ENCODE data around the gene HAAO. TPM values are rescaled to one million over a fixed set of nuclear protein-coding genes. Genes with fewer than 3 reads are reported as not detected.
"Not testable (repeated sequence)": the region's sequence is repeated elsewhere in the genome, so short reads cannot be mapped to it uniquely, and the experiment has no call there.

Gene HAAO
- total RNA-seq, 1 experiment from 2014 or later = not detected

GRCh38 chr2:42752314-42752713 lies 40.1 kb downstream of the HAAO start:
- DNase-seq (ENCODE audit: low spot score) = no peak

- no peak for DNase-seq (ENCODE audit: low spot score)
Observed at GRCh38 chr2:42748840-42749239, 43.5 kb downstream of the HAAO start.

DNA sequence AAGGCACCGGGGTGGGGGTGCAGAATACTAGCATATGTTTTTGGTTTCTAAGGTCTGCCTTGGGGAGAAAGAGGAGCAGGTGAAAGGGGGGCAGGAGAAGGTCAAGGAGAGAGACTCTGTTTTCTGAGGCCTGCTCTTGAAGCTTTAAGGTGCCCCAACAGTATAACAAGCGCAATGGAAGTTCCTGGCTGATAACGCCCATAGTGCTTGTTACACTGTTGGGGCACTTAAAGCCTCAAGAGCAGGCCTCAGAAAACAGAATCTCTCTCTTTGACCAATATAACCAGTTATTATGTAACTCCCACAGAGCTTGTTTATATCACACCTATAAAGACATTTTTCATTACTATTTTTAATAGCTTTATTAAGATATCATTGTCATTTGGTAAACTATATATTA lies 45.0 kb downstream of the HAAO start:
- no peak for DNase-seq (ENCODE audit: low spot score)

GRCh38 chr2:42744545-42745082 lies 47.8 kb downstream of the HAAO start:
- DNase-seq (ENCODE audit: low spot score) = no peak

DNA sequence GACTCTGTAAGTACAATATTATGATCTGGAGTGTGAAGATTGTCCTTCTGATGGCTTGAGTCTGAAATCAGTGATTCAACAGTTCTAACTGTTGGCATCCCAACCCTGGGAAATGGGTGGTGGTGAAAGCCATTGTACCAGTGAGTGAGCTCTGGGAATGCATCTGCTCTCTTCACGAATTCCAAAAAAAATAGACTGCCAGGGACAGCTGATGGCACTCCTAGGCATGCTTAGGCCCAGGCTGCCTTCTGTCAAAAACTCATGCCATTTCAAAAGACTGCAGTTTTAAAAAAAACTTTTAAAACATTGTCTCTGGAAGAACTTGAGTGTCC lies 48.8 kb downstream of the HAAO start:
- DNase-seq (ENCODE audit: low spot score) = no peak

DNA sequence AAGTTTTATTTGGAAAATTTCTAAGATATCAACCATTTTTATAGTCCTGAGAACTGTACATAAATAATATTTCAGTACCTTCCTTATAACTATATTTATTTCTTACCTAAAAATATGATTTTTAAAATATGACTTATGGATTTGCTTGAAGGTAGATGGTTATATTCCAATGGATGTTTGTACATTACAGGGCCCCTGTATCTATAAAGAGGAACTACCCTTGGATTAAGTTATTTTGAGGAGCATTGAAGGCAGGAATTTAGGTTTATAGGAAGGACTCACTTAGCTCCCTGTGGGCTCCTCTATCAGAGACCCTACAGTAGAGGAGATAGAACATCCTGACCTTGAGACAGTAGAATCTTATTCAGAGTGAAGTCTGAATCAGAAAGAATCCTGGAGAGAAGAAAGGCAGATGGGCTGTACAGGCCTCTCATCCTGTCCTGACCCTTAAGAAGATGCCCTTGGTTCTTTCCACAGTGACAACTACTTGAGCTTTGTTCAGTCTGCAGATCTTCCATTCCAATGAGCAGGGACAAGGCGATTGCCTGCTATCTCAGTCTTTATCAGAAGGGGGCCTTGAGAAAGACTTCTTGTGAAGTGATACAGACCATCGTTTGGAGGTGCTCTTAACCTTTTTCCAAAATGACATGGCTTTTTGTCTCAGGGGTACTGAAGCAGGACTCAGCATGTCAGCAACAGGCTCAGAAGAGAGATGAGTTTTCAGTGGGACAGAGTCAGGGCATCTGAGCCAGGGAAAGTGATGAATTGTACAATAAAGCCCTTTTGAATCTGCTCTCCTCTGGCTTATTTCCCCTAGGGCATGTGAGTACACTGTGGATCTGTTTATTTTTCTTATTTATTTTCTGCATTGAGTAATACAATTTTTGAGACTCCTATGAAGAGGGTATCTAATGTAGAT lies 49.4 kb downstream of the HAAO start:
- DNase-seq (ENCODE audit: low spot score) = no peak

DNA sequence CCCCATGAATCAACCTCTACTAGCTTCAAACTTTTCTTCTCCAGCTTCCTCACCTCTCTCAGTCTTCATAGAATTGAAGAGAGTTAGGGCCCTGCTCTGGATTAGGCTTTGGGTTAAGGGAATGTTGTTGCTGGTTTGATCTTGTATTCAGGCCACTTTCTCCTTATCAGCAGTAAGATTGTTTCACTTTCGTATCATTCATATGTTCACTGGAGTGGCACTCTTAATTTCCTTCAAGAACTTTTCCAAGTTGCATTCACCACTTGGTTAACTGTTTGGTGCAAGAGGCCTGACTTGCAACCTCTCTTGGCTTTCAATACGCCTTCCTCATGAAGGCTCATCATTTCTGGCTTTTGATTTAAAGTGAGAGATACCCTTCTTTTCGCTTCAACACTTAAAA lies 51.2 kb downstream of the HAAO start:
- no peak for DNase-seq (ENCODE audit: low spot score)

DNA sequence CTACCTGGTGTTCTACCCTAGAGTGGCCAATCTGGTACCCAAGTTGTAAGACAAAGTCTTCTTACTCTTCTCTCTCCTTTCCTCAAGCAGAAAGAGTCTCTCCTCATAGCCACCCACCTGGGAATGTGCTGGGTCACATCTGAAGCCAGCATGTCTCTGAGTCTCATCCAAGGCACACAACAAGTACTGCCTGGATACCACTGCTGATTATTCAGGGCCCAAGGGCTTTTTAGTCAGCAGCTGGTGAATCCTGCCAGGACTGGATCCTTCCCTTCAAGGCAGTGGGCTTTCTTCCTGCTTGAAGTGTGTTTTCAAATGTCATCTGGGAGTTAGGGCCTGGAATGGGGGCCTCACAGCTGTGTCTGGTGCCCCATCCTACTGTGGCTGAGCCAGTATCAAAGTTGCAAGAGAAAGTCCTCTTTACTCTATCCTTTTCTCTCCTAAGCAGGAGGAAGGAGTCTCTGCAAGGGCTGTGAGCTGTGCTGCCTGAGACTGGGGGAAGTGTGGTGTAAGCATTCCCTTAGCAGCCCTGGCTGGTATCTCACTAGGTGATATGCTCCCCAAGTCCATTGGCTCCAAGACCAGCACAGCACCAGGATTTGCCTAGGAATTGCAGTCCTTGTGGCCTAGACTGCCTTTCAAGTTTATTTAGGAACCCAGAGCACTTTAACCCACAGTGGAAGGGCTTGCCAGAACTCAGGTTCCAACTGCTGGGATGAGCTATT lies 55.6 kb downstream of the HAAO start:
- no peak for DNase-seq (ENCODE audit: low spot score)

GRCh38 chr2:42733852-42734251 lies 58.5 kb downstream of the HAAO start:
- DNase-seq (ENCODE audit: low spot score) = no peak

- not testable (repeated sequence) for DNase-seq (ENCODE audit: low spot score)
Observed at GRCh38 chr2:42731316-42731715, 61.1 kb downstream of the HAAO start.

- DNase-seq (ENCODE audit: low spot score) = no peak
Observed at GRCh38 chr2:42726680-42727079, 65.7 kb downstream of the HAAO start.

DNA sequence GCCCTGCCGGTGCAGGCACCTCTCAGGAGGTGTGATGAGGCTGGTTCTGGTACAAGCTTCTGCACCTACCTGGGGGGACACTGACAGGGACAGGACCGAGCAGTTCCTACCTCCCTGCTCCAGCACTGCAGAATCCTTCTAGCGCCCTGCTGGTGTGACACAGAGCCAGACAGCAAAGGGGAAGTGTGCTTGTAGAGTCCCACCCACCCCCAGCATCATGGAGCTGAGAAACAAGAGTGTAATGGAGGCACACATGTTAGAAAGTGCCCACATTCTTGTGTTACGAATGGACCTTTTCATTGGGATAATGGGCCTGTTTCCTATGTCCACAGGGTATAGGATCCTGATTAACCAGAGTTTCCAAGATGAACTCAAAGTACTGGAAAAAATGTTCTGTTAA lies 66.7 kb downstream of the HAAO start:
- DNase-seq (ENCODE audit: low spot score) = no peak

DNA sequence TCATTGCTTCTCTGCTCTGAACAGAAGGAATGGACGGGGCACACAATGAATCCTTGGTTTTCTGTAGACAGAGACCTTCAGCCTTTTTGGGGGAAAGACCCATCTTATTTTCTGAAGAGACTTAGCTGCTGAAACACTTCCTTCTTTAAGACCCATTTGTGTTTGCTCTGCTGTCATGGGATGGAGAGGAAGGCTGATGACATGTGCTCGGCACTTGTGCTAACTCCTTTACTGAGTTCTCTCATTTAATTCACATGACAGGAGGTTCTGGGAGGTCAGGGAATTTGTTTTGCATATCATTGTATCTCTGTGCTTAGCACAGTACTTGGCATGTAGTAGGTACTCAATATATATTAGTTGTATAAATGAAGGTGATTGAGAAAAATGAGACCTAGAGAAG lies 67.5 kb downstream of the HAAO start:
- no peak for DNase-seq (ENCODE audit: low spot score)

DNA sequence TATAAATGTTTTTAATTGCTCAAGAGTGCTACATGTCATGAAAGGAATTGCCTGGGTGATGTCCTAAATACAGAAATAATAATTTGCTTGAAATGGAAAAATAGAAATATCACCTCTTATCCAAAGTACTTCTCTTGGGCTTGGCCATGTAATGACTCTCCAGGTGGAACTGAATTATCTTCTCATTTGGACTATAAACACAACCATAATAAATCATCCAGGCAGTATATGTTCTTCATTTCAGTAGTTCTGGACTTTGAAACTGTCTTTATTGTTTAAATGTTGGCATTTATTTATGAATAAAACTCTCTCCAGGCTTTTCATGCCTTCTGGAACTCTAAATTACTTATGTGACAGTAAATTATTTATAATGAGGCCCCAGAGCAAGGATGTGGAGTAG lies 68.9 kb downstream of the HAAO start:
- DNase-seq (ENCODE audit: low spot score) = no peak

DNA sequence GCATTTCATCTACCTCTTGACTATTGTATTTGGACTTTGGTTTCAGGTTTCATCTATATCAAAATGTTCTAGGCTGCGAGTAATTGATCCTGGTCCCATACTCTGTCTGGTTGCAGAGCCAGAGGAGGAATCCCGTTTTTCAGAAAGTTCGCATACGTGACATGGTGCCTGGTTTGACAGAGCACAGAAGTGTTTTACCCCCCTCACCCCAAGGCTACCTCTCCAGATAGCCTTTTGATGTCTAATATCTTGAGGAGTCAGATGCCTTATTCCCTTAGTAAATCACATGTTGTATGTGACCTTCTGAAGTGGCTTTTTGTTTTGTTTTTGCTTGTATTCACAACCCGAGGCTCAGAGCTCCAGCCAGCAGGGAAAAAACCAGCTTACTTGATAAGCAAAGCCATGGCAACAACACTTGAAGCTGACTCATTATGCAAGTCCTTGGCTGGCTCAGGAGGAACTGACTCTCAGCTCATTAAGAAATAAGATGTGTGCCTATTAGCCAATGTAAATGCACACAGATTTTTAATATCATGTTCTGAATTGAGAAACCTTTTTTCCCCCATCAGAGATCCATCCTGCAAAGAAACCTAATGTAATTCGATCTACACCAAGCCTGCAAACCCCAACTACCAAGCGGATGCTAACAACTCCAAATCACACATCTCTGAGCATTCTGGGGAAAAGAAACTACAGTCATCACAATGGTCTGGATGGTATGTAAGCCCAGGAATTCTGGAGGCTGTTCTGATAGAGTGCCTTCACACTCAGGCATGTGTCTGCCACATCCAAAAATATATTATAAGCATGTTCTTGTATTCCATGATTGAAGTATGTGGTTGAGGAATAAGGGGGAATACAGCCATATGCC lies 69.8 kb downstream of the HAAO start:
- DNase-seq (ENCODE audit: low spot score) = peak; percentile 57

DNA sequence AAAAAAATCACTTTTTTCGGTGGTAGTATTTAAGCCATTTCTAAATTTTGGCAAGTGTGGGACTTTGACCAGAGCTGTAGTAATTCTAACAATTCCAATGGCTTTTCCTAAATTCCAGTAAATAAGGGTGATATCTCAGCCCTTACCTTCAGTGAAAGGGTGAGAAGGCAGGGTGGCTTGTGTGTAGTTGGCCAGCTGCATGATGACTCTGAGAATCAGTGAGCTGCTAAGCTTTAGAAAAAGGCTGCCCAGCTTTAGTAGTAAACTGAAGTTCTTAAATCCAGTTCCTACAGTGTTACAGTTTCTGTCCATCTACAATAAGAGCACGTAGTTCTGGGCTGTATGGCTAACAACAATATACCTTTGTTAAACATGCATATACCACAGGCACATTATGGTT lies 70.5 kb downstream of the HAAO start:
- DNase-seq (ENCODE audit: low spot score) = no peak

Other genes starting within 250 kb of the HAAO start
- gene MTA3, start 224.0 kb downstream of the HAAO start, total RNA-seq (2014; rRNA removed; shearing (Covaris generic)) = 23.8 and 26.4 TPM in 2 replicates
- gene OXER1, start 28.4 kb downstream of the HAAO start, total RNA-seq (2014; rRNA removed; shearing (Covaris generic)) = not detected in 2 replicates